ENCODE data around the gene SPRED1.
"Not testable (repeated sequence)": the region's sequence is repeated elsewhere in the genome, so short reads cannot be mapped to it uniquely, and the experiment has no call there.

Gene SPRED1

DNA sequence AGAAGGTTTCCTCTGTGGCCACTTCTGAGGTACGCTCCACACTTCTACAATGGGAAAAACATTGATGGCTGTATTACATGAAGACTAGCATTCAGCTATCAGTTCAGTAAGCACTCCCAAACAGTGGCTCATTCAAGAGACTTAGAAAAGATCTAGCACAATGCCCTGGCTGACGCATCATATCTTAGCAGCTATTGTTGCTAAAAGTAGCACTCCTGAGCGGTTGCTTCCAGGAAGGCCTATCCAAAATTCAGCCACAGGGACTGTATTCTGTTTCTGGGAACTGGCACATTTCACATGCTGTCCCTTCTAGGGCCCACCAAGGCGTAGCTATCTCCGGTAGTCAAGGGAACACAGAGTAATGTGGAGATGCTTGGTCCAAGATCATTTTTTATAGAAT, 21.2 kb upstream of the SPRED1 start:
- no peak for DNase-seq (ENCODE audit: low spot score)

DNA sequence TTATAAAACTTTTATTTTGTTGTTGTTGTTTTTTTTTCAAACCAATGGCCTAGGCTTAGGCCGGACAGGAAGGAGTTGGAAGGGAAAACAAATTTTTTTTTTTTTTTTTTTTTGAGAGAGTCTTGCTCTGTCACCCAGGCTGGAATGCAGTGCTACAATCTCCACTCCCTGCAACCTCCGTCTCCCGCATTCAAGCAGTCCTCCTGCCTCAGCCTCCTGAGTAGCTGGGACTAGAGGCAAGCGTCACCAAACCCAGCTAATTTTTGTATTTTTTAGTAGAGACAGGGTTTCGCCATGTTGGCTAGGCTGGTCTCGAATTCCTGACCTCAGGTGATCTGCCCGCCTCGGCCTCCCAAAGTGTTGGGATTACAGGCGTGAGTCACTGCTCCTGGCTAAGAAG, 15.6 kb upstream of the SPRED1 start:
- not testable (repeated sequence) for DNase-seq (ENCODE audit: low spot score)

DNA sequence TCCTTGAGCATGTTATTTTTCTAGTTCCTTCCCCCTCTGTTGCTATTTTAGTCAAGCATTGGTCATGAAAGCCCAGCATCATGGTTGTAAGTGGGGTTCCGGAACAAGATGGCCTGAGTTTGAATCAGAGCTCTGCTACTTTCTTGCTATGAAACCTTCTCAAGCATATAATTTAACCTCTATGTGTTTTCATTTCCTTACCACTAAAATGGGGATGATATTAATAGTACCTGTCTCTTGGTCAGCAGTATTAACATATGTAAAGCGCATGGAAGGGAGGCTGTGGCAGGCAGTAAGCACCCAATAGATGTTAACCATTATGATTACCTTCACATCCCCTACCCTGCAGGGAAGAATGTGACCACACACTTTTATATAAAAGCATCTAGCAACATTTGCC, 14.3 kb upstream of the SPRED1 start:
- DNase-seq (ENCODE audit: low spot score), result no peak

DNA sequence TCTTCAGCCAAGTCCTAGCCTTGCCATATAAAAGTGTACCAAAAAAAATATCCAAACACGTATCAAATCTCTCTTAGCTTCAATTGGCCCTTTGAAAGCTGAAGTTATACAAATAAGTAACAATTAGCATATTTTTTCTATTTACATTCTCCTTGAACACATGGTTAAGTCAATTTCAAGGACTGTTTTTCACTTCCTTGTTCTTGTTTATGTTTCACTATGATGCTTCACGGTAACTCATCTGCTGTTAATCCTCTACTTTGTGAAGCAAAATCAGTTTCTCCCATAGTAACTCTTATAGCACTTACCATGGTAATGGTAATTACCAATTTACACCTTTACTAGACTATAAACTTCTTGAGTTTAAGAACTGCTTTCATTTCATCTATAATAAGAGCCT, 10.6 kb upstream of the SPRED1 start:
- no peak for DNase-seq (ENCODE audit: low spot score)

DNA sequence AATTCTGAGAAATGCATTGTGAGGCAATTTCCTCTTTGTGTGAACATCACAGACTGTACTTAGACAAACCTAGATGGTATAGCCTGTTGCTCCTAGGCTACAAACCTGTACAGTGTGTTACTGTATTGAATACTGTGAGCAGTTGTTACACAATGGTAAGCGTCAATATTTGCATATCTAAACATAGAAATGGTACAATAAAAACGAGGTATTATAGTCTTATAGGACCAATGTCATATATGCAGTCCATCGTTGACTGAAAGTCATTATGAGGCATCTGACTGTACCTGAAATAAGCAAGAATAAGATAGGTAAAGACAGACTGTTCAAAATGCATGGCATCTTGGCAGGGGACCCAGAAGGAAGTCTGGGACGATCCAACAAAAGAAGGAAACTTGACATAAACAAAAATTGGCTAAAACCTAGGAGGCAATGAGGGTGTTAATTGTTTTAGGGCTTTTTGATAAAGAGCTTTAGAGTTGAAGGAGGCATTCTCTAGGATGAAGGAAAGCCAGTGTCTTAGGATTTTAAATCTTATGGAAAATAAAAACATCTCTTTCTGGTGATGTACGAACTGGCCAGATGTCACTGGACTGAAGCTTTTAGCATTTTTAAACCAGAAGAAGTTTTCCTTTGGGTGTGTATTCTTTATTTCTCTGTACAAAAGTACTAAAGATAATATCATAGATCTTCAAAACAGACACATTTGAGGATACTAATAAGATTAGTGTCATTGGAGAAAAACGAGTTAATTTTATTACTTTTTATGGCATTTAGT, 9.2 kb upstream of the SPRED1 start:
- no peak for DNase-seq (ENCODE audit: low spot score)

DNA sequence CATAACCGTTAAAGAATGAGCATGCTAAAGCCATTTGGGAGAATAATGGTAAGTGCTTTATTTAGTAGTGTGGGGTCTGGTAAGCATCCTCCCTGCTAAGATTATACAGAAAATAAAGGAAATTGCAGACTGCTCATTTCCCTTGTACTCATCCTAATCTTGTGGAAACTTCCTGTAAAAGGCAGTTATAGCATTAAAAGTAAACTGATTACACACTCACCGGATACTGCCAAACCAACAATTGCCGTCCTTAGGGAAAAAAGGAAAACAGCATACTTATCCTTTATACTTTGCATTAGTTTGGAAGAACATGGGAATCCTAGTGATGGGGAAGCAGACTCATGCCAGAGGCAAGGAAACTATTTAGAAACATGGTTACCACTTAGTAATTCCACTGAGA, 5.3 kb upstream of the SPRED1 start:
- no peak for DNase-seq (ENCODE audit: low spot score)

DNA sequence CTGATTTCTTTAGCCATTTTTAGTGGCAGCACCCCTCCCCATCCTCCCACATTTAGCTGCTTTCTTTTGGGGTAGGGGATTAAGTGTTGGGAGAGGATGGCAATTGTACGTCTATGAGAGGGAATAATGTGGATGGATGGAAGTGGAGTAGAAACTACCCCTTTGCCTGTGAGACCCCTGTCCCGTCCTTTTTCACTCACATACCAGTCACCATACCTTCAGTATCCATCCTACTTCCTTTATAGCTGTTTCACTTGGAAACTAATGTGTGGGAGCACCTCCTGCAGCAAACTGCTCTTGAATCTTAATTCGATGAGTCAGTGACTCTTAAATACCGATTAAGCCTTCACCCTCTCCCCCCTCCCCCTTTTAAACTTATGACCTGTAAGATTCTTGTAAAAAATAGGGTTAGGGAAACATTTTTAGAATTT, 730 bp downstream of the SPRED1 start:
- DNase-seq (ENCODE audit: low spot score), result no peak

DNA sequence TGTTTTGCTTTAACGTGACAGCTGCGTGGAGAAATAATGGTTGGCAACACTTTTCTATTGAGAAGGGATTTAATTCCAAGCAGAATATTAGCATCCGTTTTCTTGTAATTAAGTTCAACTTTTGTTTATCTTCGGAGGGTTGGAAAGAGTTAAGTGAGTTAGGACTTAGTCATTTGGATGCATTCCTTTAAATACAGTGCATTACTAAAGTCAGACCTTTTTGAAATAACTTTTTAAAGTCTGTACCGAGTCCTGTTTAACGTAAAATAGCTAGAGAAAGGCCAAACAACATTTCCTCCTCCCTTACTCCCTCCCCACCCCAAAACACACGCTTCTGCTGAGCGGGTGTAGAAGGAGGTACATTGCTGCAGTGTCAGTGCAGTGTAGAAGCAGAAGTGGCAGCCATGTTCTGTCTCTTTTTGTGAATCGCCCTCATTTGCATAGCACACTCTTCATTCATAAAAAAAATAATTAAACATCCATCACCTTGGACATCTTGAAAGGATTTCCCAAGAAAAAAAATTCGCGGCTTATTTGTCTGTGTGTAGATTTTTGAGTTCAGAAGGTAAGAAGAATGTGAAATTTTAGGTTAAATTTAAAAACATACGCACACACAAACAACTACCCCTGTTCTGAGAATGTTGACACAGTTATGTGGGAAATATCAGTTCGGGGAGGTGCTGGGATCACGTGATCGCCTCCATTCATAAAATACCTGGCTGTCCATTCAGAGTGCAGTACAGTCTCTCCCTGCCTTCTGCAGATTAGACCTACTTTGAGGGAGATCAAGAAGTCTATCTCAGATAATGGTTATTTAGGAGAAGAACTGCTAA, 1.6 kb downstream of the SPRED1 start:
- no peak for DNase-seq (ENCODE audit: low spot score)

DNA sequence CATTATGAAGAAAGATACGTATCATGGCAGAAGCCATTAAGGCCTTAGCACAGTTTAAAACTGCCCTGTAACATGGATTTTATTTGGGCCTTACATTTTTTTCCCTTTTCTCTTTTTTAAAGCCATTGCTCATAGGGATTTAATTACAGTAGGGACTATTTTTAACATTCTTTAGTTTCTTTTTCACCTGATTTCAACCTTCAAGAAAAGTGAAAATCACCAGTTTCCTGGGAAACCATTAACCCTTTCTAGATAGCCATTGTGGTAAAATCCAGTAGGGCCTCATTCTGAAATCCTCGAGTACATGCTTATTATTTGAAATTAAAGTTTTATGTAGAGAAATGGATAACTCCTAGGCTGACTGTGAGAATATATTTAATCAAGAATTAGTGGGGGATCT, 3.1 kb downstream of the SPRED1 start:
- DNase-seq (ENCODE audit: low spot score), result no peak

DNA sequence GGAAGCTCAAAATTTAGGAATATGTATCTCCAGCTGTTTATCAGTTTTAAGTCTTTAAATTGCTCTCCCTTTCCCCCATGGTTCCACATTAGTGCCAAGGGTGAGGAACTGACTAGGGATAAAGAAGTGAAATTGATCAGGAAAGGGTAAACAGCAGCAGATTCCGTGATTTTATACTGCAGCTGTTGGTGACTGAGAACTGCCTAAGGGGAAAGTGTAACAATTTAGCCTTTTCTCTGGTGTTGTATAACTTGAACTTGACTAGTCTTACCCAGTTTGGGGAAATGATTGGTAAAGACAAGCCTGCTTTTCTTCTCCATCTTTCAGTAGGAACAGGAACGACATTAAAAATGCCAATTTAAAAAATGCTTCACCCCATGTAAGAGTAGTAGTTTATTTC, 5.0 kb downstream of the SPRED1 start:
- no peak for DNase-seq (ENCODE audit: low spot score)

DNA sequence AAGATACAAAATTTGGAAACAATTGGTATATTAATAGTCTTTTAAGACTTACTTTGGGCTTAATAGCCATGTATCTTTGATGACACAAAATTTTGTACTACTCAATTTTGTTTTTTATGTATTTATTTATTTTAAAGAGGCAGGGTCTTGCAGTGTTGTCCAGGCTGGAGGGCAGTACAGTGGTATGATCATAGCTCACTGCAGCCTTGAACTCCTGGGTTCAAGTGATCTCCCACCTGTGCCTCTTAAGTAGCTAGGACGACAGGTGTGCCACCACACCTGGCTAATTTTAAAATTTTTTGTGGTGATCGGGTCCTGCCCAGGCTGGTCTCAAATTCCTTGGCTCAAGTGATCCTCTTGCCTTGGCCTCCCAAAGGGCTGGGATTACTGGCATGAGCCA, 6.5 kb downstream of the SPRED1 start:
- no peak for DNase-seq (ENCODE audit: low spot score)

DNA sequence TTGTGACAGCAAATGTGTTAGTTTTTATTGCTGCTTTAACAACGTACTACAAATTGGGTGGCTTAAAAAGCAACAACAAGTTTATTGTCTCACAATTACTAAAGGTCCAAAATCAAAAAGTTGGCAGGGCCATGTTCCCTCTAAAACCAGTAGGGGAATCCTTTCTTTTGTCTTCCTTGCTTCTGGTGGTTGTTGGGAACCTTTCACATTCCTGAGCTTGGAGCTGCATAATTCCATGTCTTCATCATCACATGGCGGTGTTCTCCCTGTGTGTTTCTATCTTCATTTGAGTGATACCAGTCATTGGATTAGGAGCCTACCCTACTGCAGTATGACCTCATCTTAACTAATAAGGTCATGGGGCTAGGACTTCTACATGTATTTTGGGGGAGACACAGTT, 7.4 kb downstream of the SPRED1 start:
- no peak for DNase-seq (ENCODE audit: low spot score)

DNA sequence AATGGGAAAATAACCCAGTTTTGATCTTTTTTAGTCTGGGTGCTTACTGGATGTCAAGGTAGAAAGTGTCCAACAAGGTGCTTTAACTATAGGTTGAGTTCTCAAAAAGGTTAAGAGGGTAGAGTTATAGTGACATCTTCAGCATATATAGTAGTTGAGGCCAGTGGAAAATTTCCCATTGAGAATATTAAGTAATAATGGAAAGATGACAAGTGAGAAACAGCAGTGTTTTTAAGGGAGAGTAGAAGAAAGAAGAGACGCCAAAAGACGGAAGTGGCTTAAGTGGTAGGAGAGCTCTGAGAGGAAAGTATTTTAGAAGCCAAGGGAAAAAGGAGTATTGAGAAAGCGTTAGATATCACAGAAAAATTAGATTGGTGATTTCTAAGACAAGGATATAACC, 10.6 kb downstream of the SPRED1 start:
- no peak for DNase-seq (ENCODE audit: low spot score)

DNA sequence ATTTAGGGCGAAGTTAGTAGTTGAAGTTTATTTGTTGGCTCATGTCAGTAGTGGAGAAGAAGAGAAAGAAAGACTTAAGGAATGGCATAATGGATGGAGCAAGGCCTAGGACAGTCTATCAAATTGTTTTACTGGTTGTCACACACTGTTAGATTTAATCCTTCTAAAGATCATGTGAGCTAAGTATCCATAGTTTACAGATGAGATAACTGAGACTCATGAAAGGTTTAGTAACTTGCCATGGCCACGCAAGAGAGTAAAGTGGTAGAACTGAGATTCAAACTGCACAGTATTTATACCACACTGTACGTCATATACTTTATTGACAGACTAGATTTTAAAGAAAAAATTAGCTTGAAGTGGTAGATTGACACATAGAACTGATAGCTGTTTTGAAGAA, 11.4 kb downstream of the SPRED1 start:
- no peak for DNase-seq (ENCODE audit: low spot score)

DNA sequence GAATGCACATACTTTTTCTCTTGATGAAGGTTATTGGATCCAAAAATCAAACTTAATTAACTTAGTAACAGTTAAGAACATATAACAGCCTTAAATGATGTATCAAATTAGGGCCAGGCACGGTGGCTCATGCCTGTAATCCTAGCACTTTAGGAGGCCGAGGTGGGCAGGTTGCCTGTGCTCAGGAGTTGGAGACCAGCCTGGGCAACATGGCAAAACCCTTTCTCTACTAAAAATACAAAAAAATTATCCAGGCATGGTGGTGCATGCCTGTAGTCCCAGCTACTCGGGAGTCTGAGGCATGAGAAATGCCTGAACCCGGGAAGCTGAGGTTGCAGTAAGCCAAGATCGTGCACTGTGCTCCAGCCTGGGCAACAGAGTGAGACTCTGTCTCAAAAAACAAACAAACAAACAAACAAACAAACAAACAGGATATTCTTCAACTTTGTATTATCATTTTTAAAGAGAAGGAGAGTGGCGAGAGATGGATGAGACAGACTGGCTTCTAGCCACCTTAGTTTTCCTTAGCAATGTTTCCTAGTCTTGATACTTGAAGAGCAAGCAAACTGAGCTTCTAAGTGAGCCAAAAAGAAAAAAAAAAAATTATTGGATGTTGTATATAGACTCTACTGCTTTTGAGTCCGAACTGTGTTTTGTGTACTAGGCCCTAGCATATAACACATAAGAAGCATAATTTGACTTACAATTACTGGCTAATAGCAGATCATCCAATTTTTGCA, 13.8 kb downstream of the SPRED1 start:
- DNase-seq (ENCODE audit: low spot score), result no peak

DNA sequence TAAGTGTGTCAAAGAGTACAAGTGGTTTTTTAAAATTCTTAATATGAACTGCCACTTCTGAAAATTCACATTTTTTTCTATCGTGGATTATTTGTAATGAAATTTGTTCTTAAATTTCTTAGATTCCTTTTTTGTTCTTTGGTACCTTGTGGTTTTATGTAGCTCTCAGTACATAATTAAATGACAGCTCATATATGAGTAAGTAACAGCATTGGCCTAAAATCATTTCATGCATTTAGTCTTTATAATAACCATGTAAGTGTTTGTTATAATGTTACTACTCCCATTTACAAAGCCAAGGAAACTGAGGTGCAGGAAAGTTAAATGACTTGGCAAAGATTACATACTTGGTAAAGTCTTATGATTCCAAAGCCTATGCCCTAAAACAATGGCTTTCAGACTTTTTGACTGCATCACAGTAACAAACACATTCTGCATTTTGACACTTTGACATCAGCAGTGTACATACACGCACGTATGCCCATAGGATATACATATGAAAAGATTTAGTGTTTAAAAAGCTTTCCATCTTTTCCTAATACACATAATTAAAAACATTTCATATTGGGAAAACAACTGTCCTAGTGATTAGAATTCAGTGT, 14.9 kb downstream of the SPRED1 start:
- DNase-seq (ENCODE audit: low spot score), result no peak

DNA sequence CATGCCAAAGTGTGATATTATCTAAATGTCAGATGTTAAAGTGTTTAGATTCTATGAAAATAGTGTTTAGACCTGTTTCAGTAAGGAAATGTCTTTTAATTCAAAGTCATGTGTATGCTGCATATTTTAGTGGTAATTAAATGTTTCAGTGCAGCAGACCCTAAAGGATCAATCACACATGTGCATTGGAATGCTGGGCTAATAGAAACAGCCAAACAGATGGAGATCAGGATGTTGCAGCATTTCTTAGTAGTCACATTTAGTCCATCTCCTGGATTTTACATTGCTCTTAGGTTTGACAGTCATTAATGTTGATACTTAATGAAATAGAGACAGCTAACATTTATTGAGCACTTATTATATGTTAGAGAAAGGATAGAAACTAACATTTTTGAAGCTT, 18.5 kb downstream of the SPRED1 start:
- DNase-seq (ENCODE audit: low spot score), result no peak

DNA sequence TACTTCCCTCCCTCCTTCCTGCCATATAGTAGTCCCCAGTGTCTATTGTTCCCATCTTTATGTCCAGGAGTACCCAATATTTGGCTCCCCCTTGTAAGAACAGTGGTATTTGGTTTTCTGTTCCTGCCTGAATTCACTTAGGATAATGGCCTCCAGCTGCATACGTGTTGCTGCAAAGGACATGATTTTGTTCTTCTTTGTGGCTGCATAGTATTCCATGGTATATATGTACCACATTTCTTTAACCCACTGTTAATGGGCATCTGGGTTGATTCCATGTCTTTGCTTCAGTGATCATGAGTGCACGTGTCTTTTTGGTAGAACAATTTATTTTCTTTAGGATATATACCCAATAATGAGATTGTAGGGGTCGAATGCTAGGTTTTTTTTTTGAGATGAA, 19.3 kb downstream of the SPRED1 start:
- no peak for DNase-seq (ENCODE audit: low spot score)

DNA sequence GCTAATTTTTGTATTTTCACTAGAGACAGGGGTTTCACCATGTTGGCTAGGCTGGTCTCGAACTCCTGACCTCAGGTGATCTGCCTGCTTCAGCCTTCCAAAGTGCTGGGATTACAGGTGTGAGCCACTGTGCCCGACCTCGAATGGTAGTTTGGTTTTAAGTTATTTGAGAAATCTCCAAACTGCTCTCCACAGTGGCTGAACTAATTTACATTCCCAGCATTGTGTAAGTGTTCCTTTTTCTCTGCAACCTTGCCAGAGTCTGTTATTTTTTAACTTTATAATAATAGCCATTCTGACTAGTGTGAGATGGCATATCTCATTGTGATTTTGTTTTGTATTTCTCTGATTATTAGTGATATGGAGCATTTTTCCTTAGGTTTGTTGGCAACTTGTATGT, 19.8 kb downstream of the SPRED1 start:
- not testable (repeated sequence) for DNase-seq (ENCODE audit: low spot score)

DNA sequence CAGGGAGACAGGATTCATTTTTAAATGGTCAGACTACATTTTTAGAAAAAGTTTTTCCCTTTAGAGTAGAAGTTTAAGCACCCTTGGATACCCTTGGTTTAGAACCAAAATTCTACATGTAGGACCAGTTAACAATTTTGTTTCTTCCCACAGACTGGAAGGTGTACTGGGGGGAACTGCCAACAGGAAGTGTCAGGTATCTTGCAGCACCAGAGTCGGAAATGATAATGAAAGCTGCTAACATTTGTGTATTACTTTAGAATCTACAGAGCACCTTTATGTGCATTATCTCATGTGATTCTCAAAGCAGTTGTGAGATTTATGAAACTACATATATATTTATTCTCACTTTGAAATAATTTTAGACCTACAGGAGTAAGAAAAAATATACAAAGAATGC, 21.5 kb downstream of the SPRED1 start:
- DNase-seq (ENCODE audit: low spot score), result no peak

DNA sequence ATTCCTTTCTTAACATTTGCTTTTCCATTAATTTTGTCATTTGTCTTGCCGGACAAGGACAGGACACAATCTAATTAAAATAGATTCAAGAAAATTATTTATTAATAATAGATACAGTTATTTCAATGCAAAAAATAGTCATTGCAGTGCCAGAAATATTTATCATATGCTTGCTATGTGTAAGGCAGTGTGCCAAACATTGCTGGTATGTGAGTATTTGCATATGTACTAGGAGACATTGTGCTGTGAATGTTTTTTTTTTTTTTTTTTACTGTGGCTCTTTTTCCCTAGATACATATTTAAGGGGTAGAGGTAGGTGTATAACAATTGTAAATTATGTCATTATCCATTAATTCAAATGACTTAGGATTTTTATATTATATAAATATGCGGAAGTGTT, 23.3 kb downstream of the SPRED1 start:
- no peak for DNase-seq (ENCODE audit: low spot score)

DNA sequence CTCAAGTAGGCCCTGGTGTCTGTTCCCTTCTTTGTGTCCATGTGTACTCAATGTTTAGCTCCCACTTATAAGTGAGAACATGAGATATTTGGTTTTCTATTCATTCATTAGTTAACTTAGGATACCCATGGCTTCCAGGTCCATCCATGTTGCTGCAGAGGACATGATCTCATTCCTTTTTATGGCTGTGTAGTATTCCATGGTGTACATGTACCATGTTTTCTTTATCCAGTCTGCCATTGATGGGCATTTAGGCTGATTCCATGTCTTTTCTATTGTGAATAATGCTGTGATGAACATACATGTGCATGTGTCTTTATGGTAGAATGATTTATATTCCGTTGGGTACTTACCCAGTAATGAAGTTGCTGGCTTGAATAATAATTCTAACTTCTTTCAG, 24.6 kb downstream of the SPRED1 start:
- not testable (repeated sequence) for DNase-seq (ENCODE audit: low spot score)

Data from ecto neural progenitor cell (in vitro differentiated cells).